Measurements from ENCODE around the gene JAK3.

JAK3 gene

GRCh38 chr19:17866312-17866963, 18.7 kb upstream of the JAK3 start:
- DNase-seq (ENCODE audit: low read depth in 1 of 2, low spot score in 1 of 2), result no peak

GRCh38 chr19:17865364-17866311, 17.9 kb upstream of the JAK3 start:
- DNase-seq (ENCODE audit: low read depth in 1 of 2, low spot score in 1 of 2), result no peak

- DNase-seq (ENCODE audit: low read depth in 1 of 2, low spot score in 1 of 2), result no peak
These were observed 15.9 kb upstream of the JAK3 start for GRCh38 chr19:17863520-17864182.

GRCh38 chr19:17862711-17863519, 15.1 kb upstream of the JAK3 start:
- no peak for DNase-seq (ENCODE audit: low read depth in 1 of 2, low spot score in 1 of 2)

- no peak for DNase-seq (ENCODE audit: low read depth in 1 of 2, low spot score in 1 of 2)
These were observed 14.0 kb upstream of the JAK3 start for GRCh38 chr19:17861542-17862402.

GRCh38 chr19:17860993-17861360, 13.2 kb upstream of the JAK3 start:
- DNase-seq (ENCODE audit: low read depth in 1 of 2, low spot score in 1 of 2), result no peak

- no peak for DNase-seq (ENCODE audit: low read depth in 1 of 2, low spot score in 1 of 2)
These were observed 12.7 kb upstream of the JAK3 start for GRCh38 chr19:17860331-17860992.

- peak; percentile 97 to 99 for DNase-seq (ENCODE audit: low read depth in 1 of 2, low spot score in 1 of 2)
These were observed 11.9 kb upstream of the JAK3 start, which contains the start of gene RPL18A for GRCh38 chr19:17859533-17860330. RPL18A (plus strand) TSS chr19:17859910; CDS start chr19:17859957, 47 bp downstream.

- DNase-seq (ENCODE audit: low read depth in 1 of 2, low spot score in 1 of 2), result peak; percentile 84 to 96
These were observed 7.7 kb upstream of the JAK3 start for GRCh38 chr19:17855280-17856152.

- no peak for DNase-seq (ENCODE audit: low read depth in 1 of 2, low spot score in 1 of 2)
These were observed 6.3 kb upstream of the JAK3 start for GRCh38 chr19:17854061-17854460.

- no peak for DNase-seq (ENCODE audit: low read depth in 1 of 2, low spot score in 1 of 2)
These were observed 962 bp upstream of the JAK3 start for GRCh38 chr19:17848595-17849292.

GRCh38 chr19:17846146-17846545, 1.6 kb downstream of the JAK3 start:
- DNase-seq (ENCODE audit: low read depth in 1 of 2, low spot score in 1 of 2), result no peak

- no peak for DNase-seq (ENCODE audit: low read depth in 1 of 2, low spot score in 1 of 2)
These were observed 3.8 kb downstream of the JAK3 start for GRCh38 chr19:17843908-17844490.

- DNase-seq (ENCODE audit: low read depth in 1 of 2, low spot score in 1 of 2), result no peak
These were observed 4.4 kb downstream of the JAK3 start for GRCh38 chr19:17843292-17843827.

GRCh38 chr19:17842663-17843291, 5.0 kb downstream of the JAK3 start:
- DNase-seq (ENCODE audit: low read depth in 1 of 2, low spot score in 1 of 2), result no peak
